ENCODE measurements around the gene PRDM16.

PRDM16 gene

GRCh38 chr1:3248155-3249141 is 179.4 kb downstream of the PRDM16 start:
- CTCF ChIA-PET: interaction anchor here (0.5 kb wide), 1 partner anchor 70 kb away, joined by 3 read pairs; no protein-coding TSS in a partner anchor
- POLR2A ChIA-PET: no interaction called here
- no peak overlapping the region; the same call in 1 of the 2 replicates for H3K27ac ChIP-seq (ENCODE audit: extremely low read depth, low read depth, low read length)
- H3K4me1 ChIP-seq (ENCODE audit: control insufficient read depth, insufficient read depth, low read length): peaks cover 7% of the 10 kb centered on the region; the same call in 1 of the 2 replicates
- H3K9me3 ChIP-seq (ENCODE audit: control insufficient read depth, insufficient read depth, low read depth, low read length): no peaks in the 10 kb centered on the region
- peaks cover 0 to 3% of the 10 kb centered on the region in 2 experiments; a peak in 1 of 3 replicates for H3K36me3 ChIP-seq (ENCODE audit: control insufficient read depth in 2 of 2, insufficient read depth in 1 of 2, low read length in 2 of 2)
- no peak overlapping the region for H3K4me3 ChIP-seq (ENCODE audit: low read depth, low read length)
- TF ChIP-seq ZNF324 (tag by site-specific recombination; IDR thresholded peaks at IDR 0.05) (no peak), SP7 (tag by site-specific recombination; IDR thresholded peaks at IDR 0.05) (peak; percentile 52; the same call in 1 of the 2 replicates), ZNF214 (tag by site-specific recombination; IDR thresholded peaks at IDR 0.05; ENCODE audit: borderline replicate concordance) (no peak), ZNF518A (tag by site-specific recombination; conservative IDR thresholded peaks at IDR 0.05; ENCODE audit: low read depth) (no peak), OSR2 (tag by site-specific recombination; IDR thresholded peaks at IDR 0.05) (0 out of 2 replicates have a peak, but pooled peaks have one; percentile 9), ZNF837 (tag by site-specific recombination; IDR thresholded peaks at IDR 0.05) (no peak), ZNF174 (tag by site-specific recombination; IDR thresholded peaks at IDR 0.05) (no peak), GLIS1 (tag by site-specific recombination; IDR thresholded peaks at IDR 0.05) (peak; percentile 57), ZNF10 (tag by site-specific recombination; IDR thresholded peaks at IDR 0.05) (no peak), KLF10 (tag by site-specific recombination; IDR thresholded peaks at IDR 0.05) (no peak), HOXD13 (CRISPR knock-in tag; IDR thresholded peaks at IDR 0.05; ENCODE audit: borderline replicate concordance) (no peak), ZNF341 (tag by site-specific recombination; IDR thresholded peaks at IDR 0.05; ENCODE audit: low read depth) (peak; percentile 58; the same call in 1 of the 2 replicates), ZNF350 (tag by site-specific recombination; IDR thresholded peaks at IDR 0.05) (no peak), ZNF366 (tag by site-specific recombination; conservative IDR thresholded peaks at IDR 0.05) (no peak), ZNF530 (tag by site-specific recombination; IDR thresholded peaks at IDR 0.05; ENCODE audit: low read depth) (no peak), ZNF37A (tag by site-specific recombination; IDR thresholded peaks at IDR 0.05) (no peak), ZBTB8A (tag by site-specific recombination; IDR thresholded peaks at IDR 0.05) (peak; percentile 82), HOXC10 (CRISPR knock-in tag; IDR thresholded peaks at IDR 0.05) (no peak), ZEB2 (tag by site-specific recombination; IDR thresholded peaks at IDR 0.05) (peak; percentile 48; the same call in 1 of the 2 replicates), ZBTB44 (tag by site-specific recombination; IDR thresholded peaks at IDR 0.05) (0 out of 2 replicates have a peak, but pooled peaks have one; percentile 16)
- TF ChIP-seq, protein P1, sequence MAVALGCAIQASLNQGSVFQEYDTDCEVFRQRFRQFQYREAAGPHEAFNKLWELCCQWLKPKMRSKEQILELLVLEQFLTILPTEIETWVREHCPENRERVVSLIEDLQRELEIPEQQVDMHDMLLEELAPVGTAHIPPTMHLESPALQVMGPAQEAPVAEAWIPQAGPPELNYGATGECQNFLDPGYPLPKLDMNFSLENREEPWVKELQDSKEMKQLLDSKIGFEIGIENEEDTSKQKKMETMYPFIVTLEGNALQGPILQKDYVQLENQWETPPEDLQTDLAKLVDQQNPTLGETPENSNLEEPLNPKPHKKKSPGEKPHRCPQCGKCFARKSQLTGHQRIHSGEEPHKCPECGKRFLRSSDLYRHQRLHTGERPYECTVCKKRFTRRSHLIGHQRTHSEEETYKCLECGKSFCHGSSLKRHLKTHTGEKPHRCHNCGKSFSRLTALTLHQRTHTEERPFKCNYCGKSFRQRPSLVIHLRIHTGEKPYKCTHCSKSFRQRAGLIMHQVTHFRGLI (tag by site-specific recombination; IDR thresholded peaks at IDR 0.05): no peak
- TF ChIP-seq, protein P2, sequence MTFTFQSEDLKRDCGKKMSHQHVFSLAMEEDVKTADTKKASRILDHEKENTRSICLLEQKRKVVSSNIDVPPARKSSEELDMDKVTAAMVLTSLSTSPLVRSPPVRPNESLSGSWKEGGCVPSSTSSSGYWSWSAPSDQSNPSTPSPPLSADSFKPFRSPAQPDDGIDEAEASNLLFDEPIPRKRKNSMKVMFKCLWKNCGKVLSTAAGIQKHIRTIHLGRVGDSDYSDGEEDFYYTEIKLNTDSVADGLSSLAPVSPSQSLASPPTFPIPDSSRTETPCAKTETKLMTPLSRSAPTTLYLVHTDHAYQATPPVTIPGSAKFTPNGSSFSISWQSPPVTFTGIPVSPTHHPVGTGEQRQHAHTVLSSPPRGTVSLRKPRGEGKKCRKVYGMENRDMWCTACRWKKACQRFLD (tag by site-specific recombination; IDR thresholded peaks at IDR 0.05): no peak
- TF ChIP-seq, protein P3, sequence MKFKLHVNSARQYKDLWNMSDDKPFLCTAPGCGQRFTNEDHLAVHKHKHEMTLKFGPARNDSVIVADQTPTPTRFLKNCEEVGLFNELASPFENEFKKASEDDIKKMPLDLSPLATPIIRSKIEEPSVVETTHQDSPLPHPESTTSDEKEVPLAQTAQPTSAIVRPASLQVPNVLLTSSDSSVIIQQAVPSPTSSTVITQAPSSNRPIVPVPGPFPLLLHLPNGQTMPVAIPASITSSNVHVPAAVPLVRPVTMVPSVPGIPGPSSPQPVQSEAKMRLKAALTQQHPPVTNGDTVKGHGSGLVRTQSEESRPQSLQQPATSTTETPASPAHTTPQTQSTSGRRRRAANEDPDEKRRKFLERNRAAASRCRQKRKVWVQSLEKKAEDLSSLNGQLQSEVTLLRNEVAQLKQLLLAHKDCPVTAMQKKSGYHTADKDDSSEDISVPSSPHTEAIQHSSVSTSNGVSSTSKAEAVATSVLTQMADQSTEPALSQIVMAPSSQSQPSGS (tag by site-specific recombination; IDR thresholded peaks at IDR 0.05; ENCODE audit: low read depth): 0 out of 2 replicates have a peak, but pooled peaks have one; percentile 19
- TF ChIP-seq, protein P4, sequence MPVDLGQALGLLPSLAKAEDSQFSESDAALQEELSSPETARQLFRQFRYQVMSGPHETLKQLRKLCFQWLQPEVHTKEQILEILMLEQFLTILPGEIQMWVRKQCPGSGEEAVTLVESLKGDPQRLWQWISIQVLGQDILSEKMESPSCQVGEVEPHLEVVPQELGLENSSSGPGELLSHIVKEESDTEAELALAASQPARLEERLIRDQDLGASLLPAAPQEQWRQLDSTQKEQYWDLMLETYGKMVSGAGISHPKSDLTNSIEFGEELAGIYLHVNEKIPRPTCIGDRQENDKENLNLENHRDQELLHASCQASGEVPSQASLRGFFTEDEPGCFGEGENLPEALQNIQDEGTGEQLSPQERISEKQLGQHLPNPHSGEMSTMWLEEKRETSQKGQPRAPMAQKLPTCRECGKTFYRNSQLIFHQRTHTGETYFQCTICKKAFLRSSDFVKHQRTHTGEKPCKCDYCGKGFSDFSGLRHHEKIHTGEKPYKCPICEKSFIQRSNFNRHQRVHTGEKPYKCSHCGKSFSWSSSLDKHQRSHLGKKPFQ (tag by site-specific recombination; IDR thresholded peaks at IDR 0.05): no peak
